GM19043 (cell line): ENCODE data around the gene CCL18.
"Not testable (repeated sequence)": the region's sequence is repeated elsewhere in the genome, so short reads cannot be mapped to it uniquely, and the experiment has no call there.

Experiments
- ATAC-seq: cut with Tn5 transposase; IDR thresholded peaks from one replicate; pipeline ENCODE4 v1.9.1; 2021; ENCODE audit warnings: low read depth; ENCODE audit not compliant: unreplicated experiment

Gene CCL18

GRCh38 chr17:36070427-36070826, 6.4 kb downstream of the CCL18 start:
- ATAC-seq, result no peak

- ATAC-seq, result no peak
These were observed 7.7 kb downstream of the CCL18 start for GRCh38 chr17:36071751-36072150.

GRCh38 chr17:36072431-36073121, 8.5 kb downstream of the CCL18 start:
- ATAC-seq, result no peak

- ATAC-seq, result no peak
These were observed 10.3 kb downstream of the CCL18 start for GRCh38 chr17:36074365-36074764.

GRCh38 chr17:36081681-36082471, 17.8 kb downstream of the CCL18 start:
- ATAC-seq, result not testable (repeated sequence)

GRCh38 chr17:36082482-36083120, 18.5 kb downstream of the CCL18 start:
- ATAC-seq, result peak; percentile 51

- ATAC-seq, result not testable (repeated sequence)
These were observed 19.6 kb downstream of the CCL18 start for GRCh38 chr17:36083691-36084090.

GRCh38 chr17:36085765-36086164, 21.7 kb downstream of the CCL18 start:
- ATAC-seq, result no peak

GRCh38 chr17:36086791-36087190, 22.7 kb downstream of the CCL18 start:
- ATAC-seq, result no peak

GRCh38 chr17:36087471-36087870, 23.4 kb downstream of the CCL18 start:
- ATAC-seq, result not testable (repeated sequence)

- ATAC-seq, result not testable (repeated sequence)
These were observed 24.0 kb downstream of the CCL18 start for GRCh38 chr17:36087897-36088572.

GRCh38 chr17:36088670-36089338, 24.7 kb downstream of the CCL18 start:
- no peak for ATAC-seq

- no peak for ATAC-seq
These were observed 25.3 kb downstream of the CCL18 start for GRCh38 chr17:36089339-36089865.

GRCh38 chr17:36089888-36090836, 26.1 kb downstream of the CCL18 start, which contains the start of gene CCL3:
Gene CCL3 (minus strand): TSS chr17:36090143. CDS start chr17:36090058, 85 bp downstream.
- ATAC-seq, result peak; percentile 78

- no peak for ATAC-seq
These were observed 28.2 kb downstream of the CCL18 start for GRCh38 chr17:36092230-36092629.

- not testable (repeated sequence) for ATAC-seq
These were observed 28.6 kb downstream of the CCL18 start for GRCh38 chr17:36092715-36093114.

- ATAC-seq, result no peak
These were observed 30.2 kb downstream of the CCL18 start for GRCh38 chr17:36094232-36094631.

GRCh38 chr17:36094746-36095145, 30.7 kb downstream of the CCL18 start:
- no peak for ATAC-seq

GRCh38 chr17:36095992-36096391, 31.9 kb downstream of the CCL18 start:
- ATAC-seq, result no peak
